GM21360 (cell line): ENCODE measurements around the gene SGTA.

Experiments used
- ATAC-seq: cut with Tn5 transposase; IDR thresholded peaks from one replicate; pipeline ENCODE4 v1.9.1; 2021; ENCODE audit warnings: mild to moderate bottlenecking, moderate library complexity; ENCODE audit not compliant: unreplicated experiment

Gene SGTA

GRCh38 chr19:2729943-2730818, 52.9 kb downstream of the SGTA start:
- ATAC-seq: no peak

- no peak for ATAC-seq
Measured at GRCh38 chr19:2728783-2729387, 54.2 kb downstream of the SGTA start.

- ATAC-seq: no peak
Measured at GRCh38 chr19:2727640-2727944, 55.5 kb downstream of the SGTA start.

- no peak for ATAC-seq
Measured at GRCh38 chr19:2726904-2727639, 56.0 kb downstream of the SGTA start.

GRCh38 chr19:2726160-2726855, 56.8 kb downstream of the SGTA start:
- ATAC-seq: no peak

GRCh38 chr19:2724148-2724557, 58.9 kb downstream of the SGTA start:
- ATAC-seq: no peak

- no peak for ATAC-seq
Measured at GRCh38 chr19:2723747-2724146, 59.3 kb downstream of the SGTA start.

- ATAC-seq: no peak
Measured at GRCh38 chr19:2723345-2723715, 59.7 kb downstream of the SGTA start.

- no peak for ATAC-seq
Measured at GRCh38 chr19:2722541-2723344, 60.3 kb downstream of the SGTA start.

- no peak for ATAC-seq
Measured at GRCh38 chr19:2721570-2722540, 61.2 kb downstream of the SGTA start.

GRCh38 chr19:2720777-2721569, 62.1 kb downstream of the SGTA start, which contains the start of gene DIRAS1:
TSS of gene DIRAS1 (minus strand) at chr19:2721372. CDS start at chr19:2717806, 3,566 bp downstream.
- no peak for ATAC-seq

- ATAC-seq: no peak
Measured at GRCh38 chr19:2719920-2720776, 62.9 kb downstream of the SGTA start.

GRCh38 chr19:2719232-2719735, 63.8 kb downstream of the SGTA start:
- no peak for ATAC-seq

GRCh38 chr19:2717638-2718541, 65.2 kb downstream of the SGTA start:
- no peak for ATAC-seq

- ATAC-seq: no peak
Measured at GRCh38 chr19:2716722-2717637, 66.1 kb downstream of the SGTA start.
